Thymus (tissue), 11 donors: ENCODE measurements around the gene PLCB3. TPM values are rescaled to one million over a fixed set of nuclear protein-coding genes. Genes with fewer than 3 reads are reported as not detected.

ENCODE experiments used
- DNase-seq, 9 donors: peaks; one replicate each; pipeline ENCODE4 v3.0.0-alpha.2; 2013; ENCODE audit warnings: low spot score in 9 of 9, low read depth in 6 of 9, missing footprints in 1 of 9
- H3K27ac ChIP-seq, 2 donors: one replicate each; pipeline ENCODE4 v1.5.1; 2013; ENCODE audit warnings: control low read depth in 1 of 2, low read depth in 1 of 2, low read length in 1 of 2, mild to moderate bottlenecking in 1 of 2, moderate library complexity in 1 of 2
- H3K27me3 ChIP-seq, 2 donors: one replicate each; pipeline ENCODE4 v1.5.1; 2013; ENCODE audit warnings: low read length in 1 of 2; ENCODE audit not compliant: control insufficient read depth in 2 of 2, insufficient read depth in 1 of 2
- H3K36me3 ChIP-seq, 2 donors: one replicate each; pipeline ENCODE4 v1.5.1; 2013; ENCODE audit warnings: low read length in 1 of 2, mild to moderate bottlenecking in 1 of 2, moderate library complexity in 1 of 2; ENCODE audit not compliant: control insufficient read depth in 2 of 2, insufficient read depth in 2 of 2
- H3K4me1 ChIP-seq, 2 donors: one replicate each; pipeline ENCODE4 v1.5.1; 2013; ENCODE audit warnings: low read length in 2 of 2; ENCODE audit not compliant: control insufficient read depth in 2 of 2, insufficient read depth in 2 of 2
- H3K4me3 ChIP-seq, 2 donors: one replicate each; pipeline ENCODE4 v1.5.1; 2013; ENCODE audit warnings: low read length in 2 of 2, control low read depth in 1 of 2, mild to moderate bottlenecking in 1 of 2
- H3K9me3 ChIP-seq, 2 donors: one replicate each; pipeline ENCODE4 v1.5.1; 2013; ENCODE audit warnings: low read length in 1 of 2, mild to moderate bottlenecking in 1 of 2; ENCODE audit not compliant: control insufficient read depth in 2 of 2, insufficient read depth in 1 of 2
- WGBS: extraction: QIAGEN DNeasy Blood & Tissue Kit; methylation state at CpG from one replicate; pipeline ENCODE4 v1.1.7; 2013; 5-methylcytosine and 5-hydroxymethylcytosine counted together
- polyA plus RNA-seq: library from polyadenylated mRNA; stranded (reverse); fragments of 200-250 nt; gene quantifications from one replicate; pipeline ENCODE4 v1.2.3, GENCODE V29; 2013
- total RNA-seq: library from RNA; stranded (reverse); fragments of 120-200 nt; gene quantifications from one replicate; pipeline ENCODE4 v1.2.4, GENCODE V29; 2013
- donor health status: healthy.

The PLCB3 gene
- total and polyA plus RNA-seq, 2 donors, result 5.8 to 7.3 TPM

GRCh38 chr11:64290352-64291261, 39.3 kb downstream of the PLCB3 start:
- no peak overlapping the region for H3K4me3 ChIP-seq
- H3K9me3 ChIP-seq, result peaks cover 0 to 5% of the 10 kb centered on the region in 2 donors
- H3K27me3 ChIP-seq, result peaks cover 52 to 68% of the 10 kb centered on the region in 2 donors
- H3K36me3 ChIP-seq, result peaks cover 0 to 3% of the 10 kb centered on the region in 2 donors
- H3K27ac ChIP-seq, result no peak overlapping the region
- H3K4me1 ChIP-seq, result peaks cover 11 to 13% of the 10 kb centered on the region in 2 donors
- DNase-seq, result no peak
- 66% methylated on average over 10 of the region's 10 CpGs for WGBS

- DNase-seq, result no peak
- peaks cover 59 to 75% of the 10 kb centered on the region in 2 donors for H3K27me3 ChIP-seq
- peaks cover 0 to 5% of the 10 kb centered on the region in 2 donors for H3K9me3 ChIP-seq
- H3K4me3 ChIP-seq, result peak within 1 kb of the TSS in 1 of 2 donors; percentile 29
- H3K36me3 ChIP-seq, result peaks cover 0 to 3% of the 10 kb centered on the region in 2 donors
- H3K27ac ChIP-seq, result no peak within 1 kb of the TSS
- 6% methylated on average over 45 of the region's 45 CpGs for WGBS
- H3K4me1 ChIP-seq, result peaks cover 7 to 8% of the 10 kb centered on the region in 2 donors
Observed at GRCh38 chr11:64291262-64291751, 40.0 kb downstream of the PLCB3 start, which contains the start of gene KCNK4. Gene KCNK4, plus strand, starts transcription at chr11:64291302. Its CDS starts 1,717 bp downstream, at chr11:64293019.

GRCh38 chr11:64291752-64292459, 40.6 kb downstream of the PLCB3 start:
- Histone ChIP-seq H3K4me3 (peak overlapping the region in 1 of 2 donors; percentile 29), H3K27ac (no peak overlapping the region), H3K4me1 (peaks cover 3 to 4% of the 10 kb centered on the region in 2 donors), H3K27me3 (peaks cover 65 to 81% of the 10 kb centered on the region in 2 donors), H3K36me3 (peaks cover 0 to 3% of the 10 kb centered on the region in 2 donors), H3K9me3 (peaks cover 0 to 5% of the 10 kb centered on the region in 2 donors)
- no peak for DNase-seq
- 1% methylated on average over 96 of the region's 96 CpGs for WGBS

GRCh38 chr11:64292460-64293254, 41.3 kb downstream of the PLCB3 start:
- DNase-seq, result no peak
- H3K9me3 ChIP-seq, result peaks cover 0 to 5% of the 10 kb centered on the region in 2 donors
- H3K4me1 ChIP-seq, result peaks cover 3 to 11% of the 10 kb centered on the region in 2 donors
- WGBS, result 39% methylated on average over 42 of the region's 42 CpGs
- H3K27me3 ChIP-seq, result peaks cover 72 to 89% of the 10 kb centered on the region in 2 donors
- peaks cover 0 to 3% of the 10 kb centered on the region in 2 donors for H3K36me3 ChIP-seq
- peak overlapping the region in 1 of 2 donors; percentile 29 for H3K4me3 ChIP-seq
- no peak overlapping the region for H3K27ac ChIP-seq

- peaks cover 3 to 15% of the 10 kb centered on the region in 2 donors for H3K4me1 ChIP-seq
Observed at GRCh38 chr11:64294774-64295173, 43.4 kb downstream of the PLCB3 start.

GRCh38 chr11:64295760-64296159, 44.4 kb downstream of the PLCB3 start:
- peaks cover 4 to 24% of the 10 kb centered on the region in 2 donors for H3K4me1 ChIP-seq
- WGBS, result 97% methylated on average over 4 of the region's 4 CpGs
- H3K27me3 ChIP-seq, result peaks cover 90 to 100% of the 10 kb centered on the region in 2 donors

More at GRCh38 chr11:64294774-64295173, 43.4 kb downstream of the PLCB3 start:
- H3K9me3 ChIP-seq, result peaks cover 0 to 7% of the 10 kb centered on the region in 2 donors
- no peak for DNase-seq
- 85% methylated on average over 3 of the region's 3 CpGs for WGBS
- H3K36me3 ChIP-seq, result no peaks in the 10 kb centered on the region
- no peak overlapping the region for H3K27ac ChIP-seq
- H3K4me3 ChIP-seq, result no peak overlapping the region
- peaks cover 90 to 100% of the 10 kb centered on the region in 2 donors for H3K27me3 ChIP-seq

GRCh38 chr11:64296236-64296635, 44.9 kb downstream of the PLCB3 start:
- Histone ChIP-seq H3K27me3 (peaks cover 90 to 100% of the 10 kb centered on the region in 2 donors), H3K27ac (no peak overlapping the region), H3K9me3 (peaks cover 0 to 16% of the 10 kb centered on the region in 2 donors), H3K4me3 (no peak overlapping the region), H3K4me1 (peaks cover 9 to 26% of the 10 kb centered on the region in 2 donors), H3K36me3 (no peaks in the 10 kb centered on the region)
- DNase-seq, result no peak
- 79% methylated on average over 1 of the region's 1 CpG for WGBS

More at GRCh38 chr11:64295760-64296159, 44.4 kb downstream of the PLCB3 start:
- no peaks in the 10 kb centered on the region for H3K36me3 ChIP-seq
- DNase-seq, result no peak
- H3K27ac ChIP-seq, result no peak overlapping the region
- H3K4me3 ChIP-seq, result no peak overlapping the region
- H3K9me3 ChIP-seq, result peaks cover 0 to 15% of the 10 kb centered on the region in 2 donors
